ENCODE measurements around the gene SPATA6L. TPM values are rescaled to one million over a fixed set of nuclear protein-coding genes. Genes with fewer than 3 reads are reported as not detected.

SPATA6L gene
- total and polyA plus RNA-seq, 2 of the 4 experiments (the other 2 are of a cell fraction): 0.18 to 0.84 TPM

DNA sequence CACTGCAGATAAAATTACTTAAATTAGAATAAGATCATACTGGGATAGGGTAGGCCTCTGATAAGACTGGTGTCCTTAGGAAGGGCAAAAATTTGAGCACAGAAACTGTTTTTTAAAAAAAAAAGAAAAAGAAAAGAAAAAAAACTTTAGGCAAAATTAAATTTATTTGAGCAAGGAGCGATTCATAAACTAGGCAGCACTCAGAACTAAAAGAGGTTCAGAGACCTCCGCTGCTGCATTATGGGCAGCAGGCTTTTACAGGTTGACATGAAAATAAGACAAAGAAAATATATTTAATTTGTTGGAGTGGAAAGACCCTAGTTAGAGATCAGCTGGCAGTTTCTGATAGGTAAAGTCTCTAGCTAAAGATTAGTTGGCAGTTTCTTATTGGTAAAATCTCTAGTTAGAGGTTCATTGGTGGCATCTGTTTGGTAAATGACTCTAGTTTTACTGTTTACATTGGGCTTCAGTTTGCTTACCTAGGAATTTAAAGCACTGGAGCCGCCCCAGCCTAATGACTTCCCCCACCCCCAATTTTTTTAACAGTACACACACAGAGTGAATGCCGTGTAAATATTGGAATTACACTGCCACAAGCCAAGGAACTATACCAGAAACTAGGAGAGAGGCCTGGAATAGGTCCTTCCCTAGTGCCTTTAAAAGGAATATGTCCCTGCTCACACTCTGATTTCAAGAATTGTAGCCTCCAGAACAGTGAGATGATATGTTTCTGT is 8.7 kb downstream of the SPATA6L start:
- H3K4me2 ChIP-seq (ENCODE audit: low read depth, low read length): no peak overlapping the region
- no peak overlapping the region for H2AK5ac ChIP-seq (ENCODE audit: low read depth, low read length)
- no TSS peak for BruUV-seq (replicated peaks)
- H3K27ac ChIP-seq (ENCODE audit: insufficient read depth, low read length): no peak overlapping the region
- H3K23ac ChIP-seq (ENCODE audit: low read depth, low read length): no peak overlapping the region
- no peak overlapping the region for H4K91ac ChIP-seq (ENCODE audit: insufficient read depth, low read depth, low read length)
- 100% methylated on average over 1 of the region's 4 CpGs; no CpG with 5 or more reads in 1 of the 2 experiments for WGBS, 2 experiments (ENCODE audit: extremely low coverage in 2 of 2, insufficient read length in 1 of 2)
- DNase-seq (no peak), ATAC-seq (ENCODE audit: low read depth) (no peak)
- H2AK9ac ChIP-seq (replicated peaks; ENCODE audit: low read depth, low read length, poor library complexity): no peak overlapping the region
- H4K8ac ChIP-seq (ENCODE audit: low read depth in 2 of 2, low read length in 2 of 2): no peak overlapping the region
- H3K56ac ChIP-seq (ENCODE audit: extremely low read depth, insufficient read depth, low read length): no peak overlapping the region
- H2BK5ac ChIP-seq (ENCODE audit: low read depth, low read length, poor library complexity, severe bottlenecking): no peak overlapping the region
- H3K36me3 ChIP-seq (ENCODE audit: control insufficient read depth, insufficient read depth, low read length): no peaks in the 10 kb centered on the region
- intact Hi-C loops (cut with micrococcal nuclease): no loop called here
- H3K14ac ChIP-seq (replicated peaks; ENCODE audit: low read depth, low read length): no peak overlapping the region
- ChIA-PET POLR2A (ENCODE audit: unreplicated experiment) (no interaction called here), CTCF (no interaction called here)
- H3K4me3 ChIP-seq (ENCODE audit: insufficient read depth, low read depth, low read length): no peak overlapping the region
- H2BK15ac ChIP-seq (ENCODE audit: low read depth, low read length): no peak overlapping the region
- H3K79me1 ChIP-seq (ENCODE audit: low read depth in 1 of 2, low read length in 2 of 2): peaks cover under 1 to 6% of the 10 kb centered on the region in 2 experiments; a peak in 3 of 4 replicates
- H3K9me1 ChIP-seq (ENCODE audit: insufficient read depth, low read length): peaks cover under 1% of the 10 kb centered on the region
- no peak overlapping the region for H3K4ac ChIP-seq (ENCODE audit: low read depth, low read length)
- H3K4me1 ChIP-seq (ENCODE audit: control insufficient read depth, insufficient read depth, low read length): peaks cover 2% of the 10 kb centered on the region; the same call in 1 of the 2 replicates
- H4K5ac ChIP-seq (ENCODE audit: low read depth, low read length): no peak overlapping the region
- H2BK20ac ChIP-seq (ENCODE audit: low read depth, low read length): no peak overlapping the region
- no peak overlapping the region for H2BK120ac ChIP-seq (ENCODE audit: low read depth, low read length)
- TF ChIP-seq RFX5 (IDR thresholded peaks at IDR 0.05; ENCODE audit: low read depth, low read length) (no peak), MAFK (IDR thresholded peaks at IDR 0.05; ENCODE audit: low read depth, low read length) (no peak), CTCF (conservative IDR thresholded peaks at IDR 0.05; ENCODE audit: low read depth, low read length) (no peak), SMC3 (IDR thresholded peaks at IDR 0.05; ENCODE audit: low read depth, low read length) (no peak), ELK1 (IDR thresholded peaks at IDR 0.05; ENCODE audit: borderline replicate concordance, low read depth, low read length) (no peak), POLR2A (IDR thresholded peaks at IDR 0.05; ENCODE audit: low read depth, low read length) (no peak), USF2 (IDR thresholded peaks at IDR 0.05; ENCODE audit: low read depth, low read length) (no peak), RAD21 (IDR thresholded peaks at IDR 0.05; ENCODE audit: low read length) (no peak), CEBPB (IDR thresholded peaks at IDR 0.05; ENCODE audit: low read depth, low read length) (no peak), NFE2L2 (IDR thresholded peaks at IDR 0.05; ENCODE audit: low read depth, low read length) (no peak), MXI1 (IDR thresholded peaks at IDR 0.05; ENCODE audit: borderline replicate concordance, low read depth, low read length) (no peak), FOS (IDR thresholded peaks at IDR 0.05; ENCODE audit: low read depth, low read length) (no peak), MAZ (IDR thresholded peaks at IDR 0.05; ENCODE audit: borderline replicate concordance, low read depth, low read length) (no peak)
- in situ Hi-C loops (cut with MboI; ENCODE audit: low sequenced_read_pairs): loop anchor here (10.0 kb wide), 1 partner anchor 263 kb away; no protein-coding TSS in a partner anchor
- H2AFZ ChIP-seq (replicated peaks; ENCODE audit: low read length, poor library complexity): no peak overlapping the region
- H3K9me3 ChIP-seq (ENCODE audit: control insufficient read depth, insufficient read depth, low read length): no peaks in the 10 kb centered on the region
- H3K18ac ChIP-seq (ENCODE audit: low read depth, low read length): no peak overlapping the region
- dilution Hi-C loops (cut with HindIII; ENCODE audit: low sequenced_read_pairs, unreplicated experiment): no loop called here
- H4K20me1 ChIP-seq (ENCODE audit: insufficient read depth, low read length): no peaks in the 10 kb centered on the region
- no peaks in the 10 kb centered on the region for H3K27me3 ChIP-seq (ENCODE audit: control insufficient read depth, insufficient read depth, low read length)
- H3K9ac ChIP-seq (ENCODE audit: low read depth, low read length): no peak overlapping the region
